HG02610 (cell line): ENCODE data around the gene ME3.

Experiments used
- ATAC-seq: cut with Tn5 transposase; IDR thresholded peaks from one replicate; pipeline ENCODE4 v1.9.1; 2021; ENCODE audit warnings: mild to moderate bottlenecking, moderate library complexity; ENCODE audit not compliant: unreplicated experiment

Gene ME3

DNA sequence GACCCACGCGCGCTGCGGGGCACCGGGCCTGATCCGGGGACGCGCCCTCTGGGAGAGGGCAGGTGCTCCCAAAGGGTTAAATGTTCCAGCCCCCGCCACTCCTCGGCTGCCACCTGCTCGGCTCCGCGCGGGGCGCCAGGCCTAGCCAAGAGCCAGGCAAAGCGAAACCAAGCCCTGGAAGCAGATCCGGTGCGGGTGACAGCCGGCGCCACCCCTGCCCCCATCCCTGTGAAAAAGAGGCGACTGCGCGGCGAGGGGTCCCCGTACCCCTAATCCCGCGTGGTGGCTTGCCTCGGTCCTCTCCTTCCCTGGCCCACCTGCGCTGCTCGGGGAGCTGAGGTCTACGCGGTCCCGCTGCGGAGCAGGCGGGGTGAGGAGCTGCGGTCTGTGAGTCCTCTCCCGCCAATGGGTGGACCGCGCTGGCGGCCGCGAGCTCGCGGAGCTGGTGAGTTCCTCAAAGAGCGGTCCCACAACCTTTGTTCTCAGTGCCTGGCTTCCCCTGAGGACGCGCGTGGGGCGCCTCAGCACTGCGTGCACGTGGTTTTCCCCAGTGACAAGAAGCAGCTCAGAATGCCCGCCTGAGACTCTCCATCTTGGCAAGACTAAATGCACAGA lies at the start of gene ME3:
Gene ME3 (minus strand): TSS at position 610 of the 615 bp plus-strand sequence.
- ATAC-seq = no peak

DNA sequence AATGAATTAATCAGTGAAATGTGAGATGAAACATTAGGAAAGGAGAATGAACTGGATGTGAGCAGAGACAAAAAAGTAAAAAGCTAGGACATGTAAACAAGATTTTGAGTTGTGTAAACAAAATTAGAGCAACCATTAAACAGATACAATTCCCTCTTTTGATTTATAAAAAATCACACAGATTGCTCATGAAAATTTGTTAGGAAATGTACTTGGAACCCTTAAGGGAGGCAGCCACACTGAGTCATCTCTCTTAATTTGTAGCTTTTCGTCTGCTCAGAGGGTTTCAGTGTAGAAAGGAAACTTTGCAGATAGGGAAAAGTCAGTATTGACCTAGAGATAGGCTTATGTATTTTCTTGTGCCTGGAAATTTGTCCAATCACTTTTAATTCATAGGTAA lies 49.6 kb upstream of the ME3 start:
- no peak for ATAC-seq

DNA sequence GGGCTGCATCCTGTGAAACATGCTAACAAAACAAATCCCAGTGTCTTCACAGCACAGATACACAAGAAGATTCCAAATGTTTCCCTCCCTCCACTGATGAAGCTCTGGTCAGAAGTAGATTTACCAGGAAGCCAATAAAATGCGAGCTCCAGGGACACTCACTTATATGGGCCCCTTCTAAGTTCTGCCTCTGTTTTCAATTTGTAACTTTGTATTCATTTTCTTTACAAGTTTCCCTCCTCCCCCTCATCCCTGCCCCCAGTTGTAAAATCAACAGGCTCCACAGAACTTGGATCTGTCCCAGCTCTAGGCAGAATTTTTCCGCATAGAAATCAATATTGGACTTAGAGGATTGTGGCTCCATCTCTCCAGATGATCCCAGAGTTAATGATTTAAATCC lies 48.1 kb upstream of the ME3 start:
- no peak for ATAC-seq

- no peak for ATAC-seq
These were observed 47.5 kb upstream of the ME3 start for GRCh38 chr11:86719781-86720463.

GRCh38 chr11:86718999-86719398 lies 46.6 kb upstream of the ME3 start:
- no peak for ATAC-seq

- no peak for ATAC-seq
These were observed 46.1 kb upstream of the ME3 start for GRCh38 chr11:86718521-86718920.

GRCh38 chr11:86717817-86718501 lies 45.5 kb upstream of the ME3 start:
- ATAC-seq = no peak

DNA sequence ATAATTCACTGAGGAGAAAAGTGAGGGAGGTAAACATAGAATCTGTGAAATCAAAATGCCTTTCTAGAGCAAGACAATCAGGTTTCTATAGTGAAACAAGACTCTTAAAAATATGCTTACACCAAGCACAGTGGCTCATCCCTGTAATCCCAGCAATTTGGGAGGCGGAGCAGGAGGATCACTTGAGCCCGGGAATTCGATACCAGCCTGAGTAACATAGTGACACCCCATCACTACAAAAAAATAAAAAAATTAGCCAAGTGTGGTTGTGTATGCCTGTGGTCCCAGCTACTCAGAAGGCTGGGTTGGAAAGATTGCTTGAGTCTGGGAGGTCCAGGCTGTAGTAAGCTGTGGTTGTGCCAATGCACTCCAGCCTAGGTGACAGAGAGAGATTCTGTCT lies 43.2 kb upstream of the ME3 start:
- no peak for ATAC-seq

- no peak for ATAC-seq
These were observed 41.1 kb upstream of the ME3 start for GRCh38 chr11:86713552-86713951.

- no peak for ATAC-seq
These were observed 38.5 kb upstream of the ME3 start for GRCh38 chr11:86710936-86711335.

DNA sequence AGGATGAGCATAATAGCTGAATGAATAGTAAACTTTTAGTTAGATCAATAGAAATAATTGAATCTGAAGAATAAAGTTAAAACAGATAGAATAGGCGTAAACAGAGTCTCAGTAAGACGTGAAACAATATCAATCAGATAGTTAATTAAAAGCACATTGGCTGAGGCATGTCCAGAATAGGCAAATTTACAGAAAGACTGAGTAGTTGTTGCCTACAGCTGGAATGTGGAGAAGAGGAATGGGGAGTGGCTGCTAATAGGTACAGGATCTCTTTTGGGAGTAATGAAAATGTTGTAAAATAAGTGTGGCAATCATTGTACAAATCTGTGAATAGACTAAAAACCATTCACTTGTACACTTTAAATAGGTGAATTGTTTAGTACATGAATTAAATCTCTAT lies 36.3 kb upstream of the ME3 start:
- ATAC-seq = no peak

DNA sequence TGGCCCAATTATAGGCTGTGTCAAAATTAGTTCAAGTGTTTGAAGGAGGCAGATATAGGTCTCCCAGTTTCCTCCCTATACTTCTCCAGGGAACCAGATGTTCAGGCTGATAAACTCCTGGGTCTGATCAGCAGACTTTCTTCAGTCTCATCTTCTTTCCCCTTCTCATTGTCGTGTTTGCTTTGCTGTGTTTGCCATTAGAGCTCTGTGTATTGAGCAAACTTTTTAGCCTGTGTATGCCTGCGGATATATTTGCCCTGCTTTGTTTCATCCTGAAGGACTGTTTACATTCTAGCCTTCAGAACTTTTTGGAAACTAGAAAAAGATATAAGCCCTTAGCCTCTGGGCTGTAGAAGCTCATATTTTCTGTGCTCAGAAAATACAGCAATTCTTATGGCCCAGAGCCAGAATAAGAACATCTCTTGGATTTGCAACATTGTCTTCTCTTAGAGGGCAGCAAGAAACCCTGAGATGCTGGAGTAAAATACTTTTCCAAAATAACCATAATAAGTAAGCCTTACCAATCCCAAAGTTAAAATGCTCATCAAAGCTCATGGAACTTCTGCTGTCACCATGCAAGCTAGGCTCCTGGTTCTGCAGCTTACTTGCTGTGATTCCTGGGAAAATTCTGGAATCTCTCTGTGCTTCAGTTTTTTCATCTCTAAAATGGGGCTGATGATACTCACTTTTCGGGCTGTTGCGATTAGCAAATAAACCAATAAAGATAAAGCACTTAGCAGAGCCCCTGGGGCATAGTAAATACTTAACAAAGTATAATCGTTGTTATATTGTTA lies 34.1 kb upstream of the ME3 start:
- no peak for ATAC-seq

DNA sequence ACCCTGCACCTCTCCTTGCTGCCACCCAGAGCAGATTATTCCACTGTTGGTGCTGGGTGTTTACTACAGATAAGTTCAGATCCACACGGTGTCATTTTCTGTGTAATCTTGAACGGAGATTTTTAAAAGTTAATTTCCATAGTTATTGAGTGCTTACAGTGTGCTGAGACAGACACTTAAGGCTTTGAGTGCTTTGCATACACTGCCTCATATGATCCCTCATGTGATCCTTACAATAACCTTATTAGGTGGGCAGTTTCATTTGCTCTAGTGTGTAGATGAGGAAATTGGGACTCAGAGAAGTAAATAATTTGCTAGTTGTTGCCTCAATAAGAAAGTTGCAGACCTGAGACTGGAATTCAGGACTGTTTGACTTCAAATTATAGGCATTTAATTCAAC lies 32.3 kb upstream of the ME3 start:
- ATAC-seq = no peak

GRCh38 chr11:86703987-86704386 lies 31.6 kb upstream of the ME3 start:
- ATAC-seq = no peak

DNA sequence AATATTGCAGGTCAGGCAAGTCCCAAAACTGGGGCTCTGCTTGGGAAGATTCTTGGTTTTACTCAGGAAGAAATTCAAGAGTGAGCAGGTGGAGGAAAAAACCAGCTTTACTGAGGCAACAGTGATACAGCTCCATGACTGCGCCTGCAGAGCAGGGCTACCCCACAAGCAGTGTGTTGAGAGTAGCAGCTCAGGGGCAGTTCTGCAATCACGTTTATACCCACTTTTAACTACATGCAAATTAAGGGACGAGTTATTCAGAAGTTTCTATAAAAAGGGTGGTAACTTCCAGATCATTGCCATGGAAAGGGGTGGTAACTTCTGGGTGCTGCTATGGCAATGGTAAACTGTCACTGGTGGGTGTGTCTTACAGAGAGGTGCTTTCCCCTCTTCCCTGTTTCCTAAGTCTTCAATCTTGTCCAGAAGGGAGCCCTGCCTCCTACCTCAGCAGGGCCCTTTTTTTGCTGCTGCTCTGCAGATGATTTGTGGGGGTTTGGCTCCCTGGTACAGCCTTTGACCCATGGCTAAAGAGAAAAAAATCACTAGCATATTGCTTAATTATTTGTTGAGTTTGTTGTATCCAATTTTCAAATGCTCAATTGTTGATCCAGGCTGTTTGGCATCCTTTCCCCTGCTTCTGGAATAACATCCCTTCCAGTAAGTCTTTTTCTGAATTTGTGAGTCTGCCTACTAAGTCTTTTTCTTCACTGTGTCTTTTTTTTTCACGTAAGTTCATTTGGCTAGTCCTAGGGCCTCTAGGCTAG lies 30.0 kb upstream of the ME3 start:
- no peak for ATAC-seq

- ATAC-seq = no peak
These were observed 26.8 kb upstream of the ME3 start for GRCh38 chr11:86699040-86699791.

GRCh38 chr11:86698639-86699038 lies 26.2 kb upstream of the ME3 start:
- ATAC-seq = no peak

GRCh38 chr11:86696451-86696850 lies 24.0 kb upstream of the ME3 start:
- no peak for ATAC-seq

DNA sequence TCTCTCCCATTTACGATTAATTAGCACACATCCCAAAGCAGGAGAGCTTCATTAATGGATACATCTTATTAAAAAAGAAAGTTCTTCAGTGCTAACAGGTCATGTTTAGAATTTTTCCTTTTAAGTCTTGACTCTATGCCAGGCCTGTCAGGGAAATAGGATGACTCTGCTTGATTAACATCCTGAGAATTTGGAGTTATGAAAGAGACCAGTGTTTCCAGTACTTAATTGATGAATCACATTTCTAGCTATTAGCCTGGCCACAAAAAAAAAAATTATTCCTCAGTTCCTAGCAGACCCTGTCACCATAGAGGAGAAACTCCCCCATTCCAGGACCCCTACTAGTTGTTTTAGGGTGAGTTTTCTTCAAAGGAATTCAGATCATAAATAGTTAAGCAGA lies 23.6 kb upstream of the ME3 start:
- no peak for ATAC-seq

DNA sequence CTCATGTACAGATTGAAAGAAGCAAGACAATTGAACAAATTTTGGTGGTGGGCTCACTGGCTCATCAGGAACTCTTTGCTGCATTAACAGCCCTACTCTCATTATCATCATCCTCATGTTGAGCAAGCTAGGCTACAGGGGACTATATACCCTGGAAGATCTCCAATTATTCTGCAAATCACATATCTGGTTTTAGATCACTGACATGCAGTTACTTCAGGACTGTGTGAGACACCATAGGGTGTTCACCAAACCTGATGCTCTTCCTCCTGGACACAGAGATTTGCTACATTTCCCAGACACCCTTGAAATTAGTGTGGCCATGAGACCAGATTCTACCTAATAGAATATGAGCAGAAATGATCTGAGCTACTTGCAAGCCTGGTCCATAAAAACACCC lies 23.0 kb upstream of the ME3 start:
- ATAC-seq = no peak
